Measurements from ENCODE around the gene C1QC.
"Not testable (repeated sequence)": the region's sequence is repeated elsewhere in the genome, so short reads cannot be mapped to it uniquely, and the experiment has no call there.

C1QC gene

GRCh38 chr1:22651941-22652856, 8.8 kb downstream of the C1QC start:
- Mint-ChIP-seq H3K4me1 (no peaks in the 10 kb centered on the region), H3K27ac (no peak overlapping the region)

GRCh38 chr1:22652881-22653316, 9.5 kb downstream of the C1QC start, which contains the start of gene C1QB:
Gene C1QB, plus strand, starts transcription at chr1:22653236. Its CDS starts 6,227 bp downstream, at chr1:22659463.
- DNase-seq (no peak), ATAC-seq (no peak)
- no peak within 1 kb of the TSS for H3K27ac Mint-ChIP-seq
- no peaks in the 10 kb centered on the region for H3K27me3 Mint-ChIP-seq
- H3K4me1 Mint-ChIP-seq: no peaks in the 10 kb centered on the region
- H3K9me3 Mint-ChIP-seq: no peaks in the 10 kb centered on the region
- H3K4me3 Mint-ChIP-seq: no peak within 1 kb of the TSS
- no peaks in the 10 kb centered on the region for H3K36me3 Mint-ChIP-seq (ENCODE audit: low read depth)

More at GRCh38 chr1:22651941-22652856, 8.8 kb downstream of the C1QC start:
- ATAC-seq (no peak), DNase-seq (no peak)
- Mint-ChIP-seq H3K36me3 (ENCODE audit: low read depth) (no peaks in the 10 kb centered on the region), H3K9me3 (no peaks in the 10 kb centered on the region), H3K4me3 (no peak overlapping the region), H3K27me3 (no peaks in the 10 kb centered on the region)

GRCh38 chr1:22654692-22655091, 11.3 kb downstream of the C1QC start:
- Mint-ChIP-seq H3K36me3 (ENCODE audit: low read depth) (no peaks in the 10 kb centered on the region), H3K4me1 (no peaks in the 10 kb centered on the region), H3K27ac (no peak overlapping the region), H3K27me3 (peaks cover 9% of the 10 kb centered on the region), H3K4me3 (no peak overlapping the region), H3K9me3 (no peaks in the 10 kb centered on the region)
- ATAC-seq (no peak), DNase-seq (no peak)

GRCh38 chr1:22658385-22659163, 15.1 kb downstream of the C1QC start:
- Mint-ChIP-seq H3K27ac (no peak overlapping the region), H3K27me3 (peaks cover 15% of the 10 kb centered on the region), H3K4me1 (no peaks in the 10 kb centered on the region), H3K36me3 (ENCODE audit: low read depth) (no peaks in the 10 kb centered on the region), H3K4me3 (no peak overlapping the region), H3K9me3 (no peaks in the 10 kb centered on the region)
- ATAC-seq (no peak), DNase-seq (no peak)

- Mint-ChIP-seq H3K36me3 (ENCODE audit: low read depth) (no peaks in the 10 kb centered on the region), H3K27ac (no peak overlapping the region), H3K9me3 (no peaks in the 10 kb centered on the region), H3K27me3 (peaks cover 15% of the 10 kb centered on the region), H3K4me3 (no peak overlapping the region), H3K4me1 (no peaks in the 10 kb centered on the region)
- no peak for DNase-seq
- no peak for ATAC-seq
Observed at GRCh38 chr1:22660716-22661241, 17.3 kb downstream of the C1QC start.

DNA sequence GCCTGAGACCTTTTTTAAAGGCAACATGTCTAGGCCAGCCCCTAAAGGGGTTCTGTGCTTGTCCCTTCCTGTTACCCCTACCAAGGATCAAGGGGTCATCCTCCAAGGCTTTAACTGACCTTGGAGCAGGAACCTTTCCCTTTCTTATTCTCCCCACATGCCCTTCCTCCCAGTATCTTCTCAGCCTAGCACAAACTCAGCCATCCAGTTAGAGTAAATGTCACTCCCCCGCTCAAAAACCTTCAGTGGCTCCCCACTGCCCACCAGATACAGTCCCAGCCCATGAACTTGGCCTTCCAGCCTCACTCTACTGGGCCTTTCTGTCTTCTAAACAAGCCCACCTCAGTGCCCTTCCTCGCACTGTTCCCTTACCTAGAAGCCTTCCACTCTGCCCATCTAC, 18.4 kb downstream of the C1QC start:
- no peak for DNase-seq
- Mint-ChIP-seq H3K9me3 (no peaks in the 10 kb centered on the region), H3K27me3 (peaks cover 15% of the 10 kb centered on the region), H3K4me1 (no peaks in the 10 kb centered on the region), H3K4me3 (no peak overlapping the region), H3K27ac (no peak overlapping the region), H3K36me3 (ENCODE audit: low read depth) (no peaks in the 10 kb centered on the region)
- ATAC-seq: no peak

- peak; percentile 44 for ATAC-seq
Observed at GRCh38 chr1:22662318-22662717, 18.9 kb downstream of the C1QC start.

DNA sequence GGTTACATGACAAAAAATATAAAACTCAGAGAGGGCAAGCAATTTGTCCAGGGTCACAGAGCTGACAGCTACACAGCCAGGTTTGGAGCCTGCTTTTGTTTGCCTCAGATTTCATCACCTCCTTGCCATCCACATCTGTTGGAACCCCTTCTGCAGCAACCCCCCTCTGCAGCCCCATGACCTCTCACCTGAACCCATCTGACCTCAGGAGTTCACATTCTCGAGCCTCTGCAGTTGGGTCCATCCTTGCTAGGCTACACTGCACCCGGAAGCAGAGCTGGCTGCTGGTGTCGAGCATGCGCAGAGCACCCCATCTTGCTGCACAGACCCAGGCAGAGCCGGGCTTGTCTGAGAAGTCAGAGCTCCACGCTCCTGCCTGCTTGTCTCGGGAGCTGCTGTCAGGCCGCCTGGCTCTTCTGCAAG, 19.6 kb downstream of the C1QC start:
- no peaks in the 10 kb centered on the region for H3K4me1 Mint-ChIP-seq
- no peaks in the 10 kb centered on the region for H3K9me3 Mint-ChIP-seq
- ATAC-seq (no peak), DNase-seq (no peak)
- H3K27me3 Mint-ChIP-seq: peaks cover 17% of the 10 kb centered on the region
- H3K36me3 Mint-ChIP-seq (ENCODE audit: low read depth): no peaks in the 10 kb centered on the region
- no peak overlapping the region for H3K4me3 Mint-ChIP-seq
- no peak overlapping the region for H3K27ac Mint-ChIP-seq

More at GRCh38 chr1:22662318-22662717, 18.9 kb downstream of the C1QC start:
- H3K4me3 Mint-ChIP-seq: no peak overlapping the region
- H3K27me3 Mint-ChIP-seq: peaks cover 15% of the 10 kb centered on the region
- DNase-seq: no peak
- no peaks in the 10 kb centered on the region for H3K4me1 Mint-ChIP-seq
- H3K36me3 Mint-ChIP-seq (ENCODE audit: low read depth): no peaks in the 10 kb centered on the region
- no peak overlapping the region for H3K27ac Mint-ChIP-seq
- no peaks in the 10 kb centered on the region for H3K9me3 Mint-ChIP-seq

GRCh38 chr1:22665752-22666151, 22.3 kb downstream of the C1QC start:
- H3K4me3 Mint-ChIP-seq: no peak overlapping the region
- peaks cover 13% of the 10 kb centered on the region for H3K27me3 Mint-ChIP-seq
- no peak overlapping the region for H3K27ac Mint-ChIP-seq
- no peak for DNase-seq
- H3K36me3 Mint-ChIP-seq (ENCODE audit: low read depth): no peaks in the 10 kb centered on the region
- ATAC-seq: no peak
- H3K4me1 Mint-ChIP-seq: no peaks in the 10 kb centered on the region
- H3K9me3 Mint-ChIP-seq: no peaks in the 10 kb centered on the region

- DNase-seq (no peak), ATAC-seq (no peak)
- no peak overlapping the region for H3K4me3 Mint-ChIP-seq
- H3K4me1 Mint-ChIP-seq: no peaks in the 10 kb centered on the region
- peaks cover 16% of the 10 kb centered on the region for H3K27me3 Mint-ChIP-seq
- no peaks in the 10 kb centered on the region for H3K9me3 Mint-ChIP-seq
- H3K36me3 Mint-ChIP-seq (ENCODE audit: low read depth): no peaks in the 10 kb centered on the region
- H3K27ac Mint-ChIP-seq: no peak overlapping the region
Observed at GRCh38 chr1:22666412-22666811, 23.0 kb downstream of the C1QC start.

- not testable (repeated sequence) for ATAC-seq; DNase-seq; H3K27ac Mint-ChIP-seq; H3K9me3 Mint-ChIP-seq; H3K4me1 Mint-ChIP-seq; H3K36me3 Mint-ChIP-seq (ENCODE audit: low read depth); H3K4me3 Mint-ChIP-seq
- H3K27me3 Mint-ChIP-seq: peaks cover 33% of the 10 kb centered on the region
Observed at GRCh38 chr1:22668840-22669239, 25.4 kb downstream of the C1QC start.

DNA sequence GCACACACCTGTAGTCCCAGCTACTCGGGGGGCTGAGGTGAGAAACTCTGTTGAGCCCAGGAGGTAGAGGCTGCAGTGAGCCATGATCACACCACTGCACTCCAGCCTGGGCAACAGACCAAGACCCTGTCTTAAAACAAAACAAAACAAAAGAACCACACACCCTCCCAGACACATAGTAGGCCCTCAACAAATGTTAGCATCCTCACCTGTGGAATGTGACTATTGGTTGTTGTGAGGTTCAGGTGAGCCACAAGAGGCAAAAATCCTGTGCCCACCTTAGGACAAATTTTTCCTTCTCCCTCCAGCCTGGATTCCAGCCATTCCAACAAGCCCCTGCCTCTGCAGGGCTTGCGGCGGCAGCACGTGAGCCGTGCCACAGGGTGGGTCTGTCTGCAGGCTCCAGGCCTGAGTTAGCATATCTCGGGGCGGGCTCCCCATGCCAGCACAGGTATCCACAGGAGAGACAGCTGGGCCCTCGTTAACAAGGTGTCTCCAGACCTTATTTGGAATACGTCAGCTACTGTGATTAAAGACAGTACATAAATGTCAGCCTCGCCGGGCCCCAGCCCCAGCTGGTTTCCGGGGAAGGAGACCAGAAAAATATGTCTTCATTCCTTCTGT, 27.0 kb downstream of the C1QC start:
- Mint-ChIP-seq H3K27ac (no peak overlapping the region), H3K36me3 (ENCODE audit: low read depth) (no peaks in the 10 kb centered on the region), H3K27me3 (peaks cover 48% of the 10 kb centered on the region), H3K4me3 (no peak overlapping the region), H3K4me1 (no peaks in the 10 kb centered on the region), H3K9me3 (no peaks in the 10 kb centered on the region)
- ATAC-seq: no peak
- DNase-seq: no peak

DNA sequence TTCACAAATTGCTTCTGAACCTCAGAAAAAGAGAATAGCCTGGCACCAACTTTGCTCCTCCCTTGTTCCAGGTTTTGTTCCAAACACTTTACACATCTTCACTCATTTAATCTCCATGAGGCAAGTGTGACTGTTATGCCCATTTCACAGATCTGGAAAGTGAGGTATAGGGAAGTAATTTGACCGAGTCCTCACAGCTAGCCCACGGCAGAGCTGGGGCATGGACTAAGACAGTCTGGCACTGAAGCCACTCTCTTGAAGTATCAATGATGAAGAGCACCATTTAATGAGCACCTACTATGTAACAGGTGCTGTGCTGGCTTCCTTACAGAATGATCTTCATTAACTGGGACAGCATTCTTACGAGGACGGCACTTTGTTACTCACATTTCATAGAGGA, 28.6 kb downstream of the C1QC start:
- Mint-ChIP-seq H3K9me3 (no peaks in the 10 kb centered on the region), H3K36me3 (ENCODE audit: low read depth) (no peaks in the 10 kb centered on the region), H3K27me3 (peaks cover 52% of the 10 kb centered on the region), H3K4me3 (no peak overlapping the region), H3K4me1 (no peaks in the 10 kb centered on the region), H3K27ac (no peak overlapping the region)
- DNase-seq (no peak), ATAC-seq (no peak)

Measured in activated naive CD8-positive, alpha-beta T cell treated with anti-CD3 and anti-CD28 coated beads, Interleukin-2, amount 50 U/mL, for 24 hours (primary cell).